Esophagus muscularis mucosa (tissue), 4 donors: Measurements from ENCODE around the gene ACSBG1. TPM values are rescaled to one million over a fixed set of nuclear protein-coding genes. Genes with fewer than 3 reads are reported as not detected.

ENCODE experiments used
- DNase-seq: peaks from one replicate; pipeline ENCODE4 v3.0.0-alpha.2; 2017; ENCODE audit errors: extremely low spot score
- H3K27ac ChIP-seq, 4 donors: fragments of 200-600 bp; sonication (generic); replicated peaks in 1 of 4; 1 replicate in 3 of 4; 2 replicates in 1 of 4; pipeline ENCODE4 v1.5.1; 2016 to 2019; ENCODE audit warnings: mild to moderate bottlenecking in 1 of 4
- H3K27me3 ChIP-seq, 4 donors: fragments of 200-600 bp; sonication (generic); one replicate each; pipeline versions ENCODE4 v1.5.1 to v1.6.0; 2016 to 2019
- H3K36me3 ChIP-seq, 4 donors: fragments of 200-600 bp; sonication (generic); one replicate each; pipeline ENCODE4 v1.5.1; 2016 to 2019
- H3K4me1 ChIP-seq, 4 donors: fragments of 200-600 bp; sonication (generic); one replicate each; pipeline ENCODE4 v1.5.1; 2016 to 2019
- H3K4me3 ChIP-seq, 4 donors: fragments of 200-600 bp; sonication (generic); 1 replicate in 2 of 4; 2 replicates in 2 of 4; pipeline ENCODE4 v1.5.1; 2016 to 2019; ENCODE audit warnings: mild to moderate bottlenecking in 4 of 4, moderate library complexity in 1 of 4
- H3K9me3 ChIP-seq, 4 donors: fragments of 200-600 bp; sonication (generic); 1 replicate in 3 of 4; 2 replicates in 1 of 4; pipeline ENCODE4 v1.5.1; 2016 to 2019
- EP300 ChIP-seq: sonication (generic); formaldehyde crosslinking; IDR thresholded peaks from one replicate; pipeline ENCODE4 v1.6.1; 2017; ENCODE audit warnings: antibody characterized with exemption
- POLR2A ChIP-seq: fragments of 450-650 bp; IDR thresholded peaks from one replicate; pipeline ENCODE4 v1.6.1; 2017; ENCODE audit warnings: antibody characterized with exemption, moderate library complexity, mild to moderate bottlenecking, low read depth
- POLR2AphosphoS5 ChIP-seq, 2 donors: sonication (generic); formaldehyde crosslinking; IDR thresholded peaks; one replicate each; pipeline ENCODE4 v1.6.1; 2017; ENCODE audit warnings: antibody characterized with exemption in 2 of 2
- WGBS: methylation state at CpG from one replicate; pipeline ENCODE4 v1.1.5; 2018; 5-methylcytosine and 5-hydroxymethylcytosine counted together
- intact Hi-C: fragments of 100-400 bp; cut with DNase I; formaldehyde crosslinking; loops from one replicate; pipeline ENCODE4 v1.15.1; 2023
- total RNA-seq, 4 donors: library from RNA; depleted of rRNA; stranded (reverse); fragments of >200 nt; gene quantifications; one replicate each; pipeline versions ENCODE4 v1.1.0 to v1.2.1, GENCODE V29; 2016
- TF ChIP-seq, protein P1 (sequence below), 3 experiments: fragments of 200-600 bp in 2 of 3; fragments of 450-650 bp in 1 of 3; sonication (generic) in 2 of 3; IDR thresholded peaks; one replicate each; pipeline ENCODE4 v1.5.1; 2017 to 2019; ENCODE audit warnings: antibody characterized with exemption in 3 of 3, mild to moderate bottlenecking in 2 of 3, moderate library complexity in 1 of 3

Gene ACSBG1
- total RNA-seq, 4 donors from 2014 or later: 0.33 to 2.5 (median 1.8) TPM

- Histone ChIP-seq H3K36me3 (no peaks in the 10 kb centered on the region), H3K9me3 (no peaks in the 10 kb centered on the region), H3K27me3 (no peaks in the 10 kb centered on the region), H3K4me3 (no peak overlapping the region), H3K4me1 (peaks cover 12 to 24% (median 20%) of the 10 kb centered on the region in 4 donors), H3K27ac (no peak overlapping the region)
- 81% methylated on average over 3 of the region's 3 CpGs for WGBS
- intact Hi-C loops: no loop called here
- TF ChIP-seq EP300 (no peak), POLR2AphosphoS5 (IDR thresholded peaks at IDR 0.05) (no peak), POLR2A (no peak)
- TF ChIP-seq, protein P1, sequence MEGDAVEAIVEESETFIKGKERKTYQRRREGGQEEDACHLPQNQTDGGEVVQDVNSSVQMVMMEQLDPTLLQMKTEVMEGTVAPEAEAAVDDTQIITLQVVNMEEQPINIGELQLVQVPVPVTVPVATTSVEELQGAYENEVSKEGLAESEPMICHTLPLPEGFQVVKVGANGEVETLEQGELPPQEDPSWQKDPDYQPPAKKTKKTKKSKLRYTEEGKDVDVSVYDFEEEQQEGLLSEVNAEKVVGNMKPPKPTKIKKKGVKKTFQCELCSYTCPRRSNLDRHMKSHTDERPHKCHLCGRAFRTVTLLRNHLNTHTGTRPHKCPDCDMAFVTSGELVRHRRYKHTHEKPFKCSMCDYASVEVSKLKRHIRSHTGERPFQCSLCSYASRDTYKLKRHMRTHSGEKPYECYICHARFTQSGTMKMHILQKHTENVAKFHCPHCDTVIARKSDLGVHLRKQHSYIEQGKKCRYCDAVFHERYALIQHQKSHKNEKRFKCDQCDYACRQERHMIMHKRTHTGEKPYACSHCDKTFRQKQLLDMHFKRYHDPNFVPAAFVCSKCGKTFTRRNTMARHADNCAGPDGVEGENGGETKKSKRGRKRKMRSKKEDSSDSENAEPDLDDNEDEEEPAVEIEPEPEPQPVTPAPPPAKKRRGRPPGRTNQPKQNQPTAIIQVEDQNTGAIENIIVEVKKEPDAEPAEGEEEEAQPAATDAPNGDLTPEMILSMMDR (IDR thresholded peaks at IDR 0.05): no peak
- no peak for DNase-seq
Measured at GRCh38 chr15:78261062-78261461, 26.7 kb upstream of the ACSBG1 start.

- 71% methylated on average over 2 of the region's 2 CpGs for WGBS
- no peak for DNase-seq
- TF ChIP-seq POLR2AphosphoS5 (IDR thresholded peaks at IDR 0.05) (no peak), POLR2A (no peak), EP300 (no peak)
- TF ChIP-seq, protein P1 (IDR thresholded peaks at IDR 0.05): no peak
- no peaks in the 10 kb centered on the region for H3K36me3 ChIP-seq
- intact Hi-C loops: no loop called here
- no peak overlapping the region for H3K27ac ChIP-seq
- no peaks in the 10 kb centered on the region for H3K9me3 ChIP-seq
- H3K4me1 ChIP-seq: peaks cover 11 to 18% (median 15%) of the 10 kb centered on the region in 4 donors
- H3K27me3 ChIP-seq: no peaks in the 10 kb centered on the region
- no peak overlapping the region for H3K4me3 ChIP-seq
Measured at GRCh38 chr15:78260489-78260888, 26.1 kb upstream of the ACSBG1 start.

DNA sequence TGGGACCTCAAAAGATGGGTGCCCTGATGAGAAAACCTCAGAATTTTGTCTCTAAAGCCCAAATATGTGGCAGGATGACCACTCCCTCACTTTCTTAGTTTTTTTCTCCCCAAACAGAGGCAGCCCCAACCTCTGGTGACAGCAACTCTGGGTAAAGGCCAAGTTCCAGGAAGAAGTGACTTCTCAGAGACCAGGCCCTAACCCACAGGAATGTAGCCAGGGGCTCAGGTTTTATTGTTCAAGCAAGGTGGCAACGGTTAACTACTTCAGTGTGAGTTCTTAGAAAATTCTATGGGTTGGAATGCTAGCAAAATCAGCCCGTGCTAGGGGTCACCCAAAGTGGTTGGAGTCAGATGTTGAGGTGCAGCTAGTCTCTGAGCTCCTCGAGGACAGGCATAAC, 24.9 kb upstream of the ACSBG1 start:
- intact Hi-C loops: no loop called here
- H3K27ac ChIP-seq: no peak overlapping the region
- no peaks in the 10 kb centered on the region for H3K36me3 ChIP-seq
- no peaks in the 10 kb centered on the region for H3K27me3 ChIP-seq
- no peak overlapping the region for H3K4me3 ChIP-seq
- peaks cover 4 to 11% (median 5%) of the 10 kb centered on the region in 4 donors for H3K4me1 ChIP-seq
- no peak for DNase-seq
- TF ChIP-seq EP300: no peak
- TF ChIP-seq POLR2AphosphoS5 (IDR thresholded peaks at IDR 0.05): no peak
- no peak for TF ChIP-seq POLR2A
- TF ChIP-seq, protein P1 (IDR thresholded peaks at IDR 0.05): no peak
- WGBS: 83% methylated on average over 3 of the region's 3 CpGs
- H3K9me3 ChIP-seq: no peaks in the 10 kb centered on the region

GRCh38 chr15:78257681-78258080, 23.3 kb upstream of the ACSBG1 start:
- Histone ChIP-seq H3K4me3 (no peak overlapping the region), H3K27ac (no peak overlapping the region), H3K4me1 (peaks cover 0 to 5% (median 0%) of the 10 kb centered on the region in 4 donors), H3K9me3 (no peaks in the 10 kb centered on the region), H3K27me3 (no peaks in the 10 kb centered on the region), H3K36me3 (no peaks in the 10 kb centered on the region)
- 83% methylated on average over 3 of the region's 3 CpGs for WGBS
- intact Hi-C loops: no loop called here
- TF ChIP-seq EP300 (no peak), POLR2A (no peak), POLR2AphosphoS5 (IDR thresholded peaks at IDR 0.05) (no peak)
- TF ChIP-seq, protein P1 (IDR thresholded peaks at IDR 0.05): no peak
- DNase-seq: no peak

DNA sequence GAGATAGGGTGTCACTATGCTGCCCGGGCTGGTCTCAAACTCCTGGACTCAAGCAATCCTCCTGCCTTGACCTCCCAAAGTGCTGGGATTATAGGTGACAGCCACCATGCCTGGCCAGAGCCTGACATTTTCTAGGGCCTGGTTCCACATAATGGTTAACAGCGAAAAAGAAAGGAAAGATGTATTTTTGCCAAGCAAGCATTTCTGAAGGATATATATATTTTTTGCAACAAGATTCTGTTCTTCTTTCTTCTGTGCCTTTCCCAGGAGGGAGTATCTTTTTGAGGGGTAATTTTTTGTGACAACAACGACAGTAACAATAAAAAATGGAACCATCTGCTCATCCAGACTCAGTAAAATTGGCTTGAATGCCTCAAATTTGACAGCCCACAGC, 21.7 kb upstream of the ACSBG1 start:
- Histone ChIP-seq H3K36me3 (no peaks in the 10 kb centered on the region), H3K27ac (no peak overlapping the region), H3K4me3 (no peak overlapping the region), H3K27me3 (no peaks in the 10 kb centered on the region), H3K9me3 (no peaks in the 10 kb centered on the region), H3K4me1 (peaks cover 0 to 3% (median 0%) of the 10 kb centered on the region in 4 donors)
- intact Hi-C loops: no loop called here
- no peak for DNase-seq
- TF ChIP-seq POLR2AphosphoS5 (IDR thresholded peaks at IDR 0.05) (no peak), EP300 (no peak), POLR2A (no peak)
- TF ChIP-seq, protein P1 (IDR thresholded peaks at IDR 0.05): no peak
- 87% methylated on average over 3 of the region's 3 CpGs for WGBS
